ENCODE data around the gene SLC7A14.

Gene SLC7A14

GRCh38 chr3:170499562-170500156 is 86.2 kb downstream of the SLC7A14 start:
- TF ChIP-seq TAF1 (IDR thresholded peaks at IDR 0.05; ENCODE audit: borderline replicate concordance, insufficient read depth, low read length) (no peak), POLR2AphosphoS5 (IDR thresholded peaks at IDR 0.05; ENCODE audit: low read depth, low read length) (no peak), SIN3A (IDR thresholded peaks at IDR 0.05; ENCODE audit: borderline replicate concordance, insufficient read depth, low read length) (no peak), FOXP2 (optimal IDR thresholded peaks at IDR 0.05; ENCODE audit: borderline replicate concordance, extremely low read depth, extremely low read length, insufficient read depth) (no peak), REST (IDR thresholded peaks at IDR 0.05; ENCODE audit: insufficient read depth in 1 of 2, low read depth in 2 of 2, low read length in 2 of 2) (no peak)

GRCh38 chr3:170497207-170498095 is 88.4 kb downstream of the SLC7A14 start:
- TF ChIP-seq TAF1 (IDR thresholded peaks at IDR 0.05; ENCODE audit: borderline replicate concordance, insufficient read depth, low read length) = no peak
- TF ChIP-seq FOXP2 (optimal IDR thresholded peaks at IDR 0.05; ENCODE audit: borderline replicate concordance, extremely low read depth, extremely low read length, insufficient read depth) = no peak
- TF ChIP-seq POLR2AphosphoS5 (IDR thresholded peaks at IDR 0.05; ENCODE audit: low read depth, low read length) = no peak
- TF ChIP-seq SIN3A (IDR thresholded peaks at IDR 0.05; ENCODE audit: borderline replicate concordance, insufficient read depth, low read length) = no peak
- no peak for TF ChIP-seq REST (IDR thresholded peaks at IDR 0.05; ENCODE audit: insufficient read depth in 1 of 2, low read depth in 2 of 2, low read length in 2 of 2)

GRCh38 chr3:170496868-170497140 is 89.1 kb downstream of the SLC7A14 start:
- TF ChIP-seq TAF1 (IDR thresholded peaks at IDR 0.05; ENCODE audit: borderline replicate concordance, insufficient read depth, low read length) = no peak
- no peak for TF ChIP-seq FOXP2 (optimal IDR thresholded peaks at IDR 0.05; ENCODE audit: borderline replicate concordance, extremely low read depth, extremely low read length, insufficient read depth)
- TF ChIP-seq POLR2AphosphoS5 (IDR thresholded peaks at IDR 0.05; ENCODE audit: low read depth, low read length) = no peak
- TF ChIP-seq SIN3A (IDR thresholded peaks at IDR 0.05; ENCODE audit: borderline replicate concordance, insufficient read depth, low read length) = no peak
- no peak for TF ChIP-seq REST (IDR thresholded peaks at IDR 0.05; ENCODE audit: insufficient read depth in 1 of 2, low read depth in 2 of 2, low read length in 2 of 2)

- TF ChIP-seq TAF1 (IDR thresholded peaks at IDR 0.05; ENCODE audit: borderline replicate concordance, insufficient read depth, low read length) (no peak), FOXP2 (optimal IDR thresholded peaks at IDR 0.05; ENCODE audit: borderline replicate concordance, extremely low read depth, extremely low read length, insufficient read depth) (no peak), REST (IDR thresholded peaks at IDR 0.05; ENCODE audit: insufficient read depth in 1 of 2, low read depth in 2 of 2, low read length in 2 of 2) (no peak), SIN3A (IDR thresholded peaks at IDR 0.05; ENCODE audit: borderline replicate concordance, insufficient read depth, low read length) (no peak), POLR2AphosphoS5 (IDR thresholded peaks at IDR 0.05; ENCODE audit: low read depth, low read length) (no peak)
These were observed 89.6 kb downstream of the SLC7A14 start for GRCh38 chr3:170496026-170496867.

Data from PFSK-1 (cell line).